ENCODE data around the gene LYPD6. TPM values are rescaled to one million over a fixed set of nuclear protein-coding genes. Genes with fewer than 3 reads are reported as not detected.

LYPD6 gene
- total RNA-seq, 2 donors from 2014 or later = not detected

GRCh38 chr2:149463328-149464002 lies 133.1 kb downstream of the LYPD6 start:
- no peak overlapping the region for H3K27ac Mint-ChIP-seq
- H3K9me3 Mint-ChIP-seq = peaks cover 14% of the 10 kb centered on the region in 2 donors
- DNase-seq (ENCODE audit: low spot score in 2 of 2) = no peak
- ATAC-seq = peak in 1 of 2 donors; percentile 87
- peaks cover 5 to 14% of the 10 kb centered on the region in 2 donors for H3K36me3 Mint-ChIP-seq

GRCh38 chr2:149464396-149464795 lies 134.0 kb downstream of the LYPD6 start:
- ATAC-seq (no peak), DNase-seq (ENCODE audit: low spot score in 2 of 2) (no peak)
- Mint-ChIP-seq H3K27ac (no peak overlapping the region), H3K9me3 (peaks cover 7 to 8% of the 10 kb centered on the region in 2 donors), H3K36me3 (peaks cover 5 to 7% of the 10 kb centered on the region in 2 donors)

DNA sequence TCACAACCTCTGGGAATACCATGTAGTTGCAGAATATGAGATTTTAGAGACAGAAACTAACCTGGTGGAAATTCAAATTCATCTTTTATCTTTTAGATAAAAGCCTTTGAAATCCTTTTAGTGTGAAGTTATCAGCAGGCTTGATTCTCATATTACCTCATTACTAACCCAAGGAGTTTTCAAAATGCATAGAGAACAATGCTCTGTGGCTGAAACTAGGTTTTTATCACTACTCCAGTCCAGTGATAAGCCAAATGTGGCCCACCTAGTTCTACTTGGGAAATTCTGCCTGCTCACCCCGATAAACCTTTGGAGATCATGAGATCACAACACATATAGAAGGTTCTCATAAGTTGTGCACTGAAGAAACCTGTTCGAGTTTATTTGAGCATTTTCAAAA lies 135.5 kb downstream of the LYPD6 start:
- DNase-seq (ENCODE audit: low spot score in 2 of 2) = no peak
- no peak overlapping the region for H3K27ac Mint-ChIP-seq
- H3K36me3 Mint-ChIP-seq = peaks cover under 1 to 2% of the 10 kb centered on the region in 2 donors
- ATAC-seq = no peak
- H3K9me3 Mint-ChIP-seq = peaks cover under 1 to 1% of the 10 kb centered on the region in 2 donors

DNA sequence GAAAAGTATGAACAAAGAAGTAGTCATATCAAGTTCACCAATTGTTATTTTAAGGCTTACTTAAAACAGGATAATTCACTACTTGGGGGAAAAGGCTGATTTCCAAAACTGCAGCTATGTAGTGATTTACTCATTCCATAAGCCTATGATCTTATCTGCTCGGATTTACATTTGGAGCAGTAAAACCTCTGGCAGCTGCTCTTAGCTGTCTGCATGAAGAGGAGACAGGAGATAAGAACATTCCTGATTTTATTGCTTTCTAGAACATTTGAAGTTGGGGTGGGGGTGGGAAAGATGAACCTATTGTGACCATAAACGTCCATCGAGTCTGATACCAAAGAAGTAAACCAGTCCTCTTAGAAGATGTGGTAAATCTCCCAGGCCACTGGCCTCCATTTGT lies 136.2 kb downstream of the LYPD6 start:
- Mint-ChIP-seq H3K27ac (no peak overlapping the region), H3K36me3 (no peaks in the 10 kb centered on the region), H3K9me3 (no peaks in the 10 kb centered on the region)
- DNase-seq (ENCODE audit: low spot score in 2 of 2) (no peak), ATAC-seq (no peak)

- DNase-seq (ENCODE audit: low spot score in 2 of 2) = no peak
- no peak overlapping the region for H3K27ac Mint-ChIP-seq
- H3K36me3 Mint-ChIP-seq = no peaks in the 10 kb centered on the region
- H3K9me3 Mint-ChIP-seq = no peaks in the 10 kb centered on the region
- ATAC-seq = no peak
Measured at GRCh38 chr2:149467436-149467835, 137.0 kb downstream of the LYPD6 start.

DNA sequence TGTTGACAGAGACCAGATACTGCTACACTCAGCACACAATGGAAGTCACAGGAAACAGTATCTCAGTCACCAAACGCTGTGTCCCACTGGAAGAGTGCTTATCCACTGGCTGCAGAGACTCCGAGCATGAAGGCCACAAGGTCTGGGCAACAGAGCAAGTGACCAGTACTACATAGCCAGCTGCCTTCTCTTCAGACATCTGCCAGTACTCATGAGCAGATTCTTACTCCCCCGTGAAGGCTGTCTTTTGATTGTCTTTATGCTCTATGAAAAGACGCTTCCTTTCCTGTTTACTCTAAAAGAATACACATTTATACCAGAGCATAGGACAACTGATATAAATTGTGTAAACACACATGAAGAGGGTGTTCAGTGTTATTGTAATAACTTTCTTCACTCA lies 138.2 kb downstream of the LYPD6 start:
- no peak for ATAC-seq
- H3K9me3 Mint-ChIP-seq = no peaks in the 10 kb centered on the region
- H3K27ac Mint-ChIP-seq = no peak overlapping the region

GRCh38 chr2:149470046-149470445 lies 139.7 kb downstream of the LYPD6 start:
- no peak for ATAC-seq

More for the DNA sequence above, 138.2 kb downstream of the LYPD6 start:
- no peak for DNase-seq (ENCODE audit: low spot score in 2 of 2)
- H3K36me3 Mint-ChIP-seq = no peaks in the 10 kb centered on the region

GRCh38 chr2:149472413-149472812 lies 142.0 kb downstream of the LYPD6 start:
- Mint-ChIP-seq H3K27ac (no peak overlapping the region), H3K36me3 (no peaks in the 10 kb centered on the region), H3K9me3 (no peaks in the 10 kb centered on the region)
- ATAC-seq (no peak), DNase-seq (ENCODE audit: low spot score in 2 of 2) (no peak)

More at GRCh38 chr2:149470046-149470445, 139.7 kb downstream of the LYPD6 start:
- Mint-ChIP-seq H3K27ac (no peak overlapping the region), H3K36me3 (no peaks in the 10 kb centered on the region), H3K9me3 (no peaks in the 10 kb centered on the region)
- DNase-seq (ENCODE audit: low spot score in 2 of 2) = no peak

DNA sequence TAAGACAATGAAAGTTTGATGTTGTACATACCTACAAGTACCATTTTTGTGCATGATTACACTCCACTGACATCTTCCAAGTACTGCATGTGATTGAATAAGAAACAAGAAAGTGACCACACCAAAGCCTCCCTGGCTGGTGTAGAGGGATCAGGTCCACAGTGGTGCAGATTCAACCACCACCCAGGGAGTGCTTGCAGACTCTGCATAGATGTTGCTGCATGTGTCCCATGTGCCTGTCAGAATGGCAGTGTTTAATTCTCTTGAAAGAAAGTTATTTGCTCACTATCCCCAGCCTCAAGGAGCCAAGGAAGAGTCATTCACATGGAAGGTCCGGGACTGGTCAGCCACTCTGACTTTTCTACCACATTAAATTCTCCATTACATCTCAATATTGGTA lies 142.7 kb downstream of the LYPD6 start:
- DNase-seq (ENCODE audit: low spot score in 2 of 2) (no peak), ATAC-seq (no peak)
- no peaks in the 10 kb centered on the region for H3K9me3 Mint-ChIP-seq

GRCh38 chr2:149473521-149473920 lies 143.1 kb downstream of the LYPD6 start:
- no peaks in the 10 kb centered on the region for H3K36me3 Mint-ChIP-seq
- H3K9me3 Mint-ChIP-seq = no peaks in the 10 kb centered on the region
- no peak for ATAC-seq

More for the DNA sequence above, 142.7 kb downstream of the LYPD6 start:
- Mint-ChIP-seq H3K36me3 (no peaks in the 10 kb centered on the region), H3K27ac (no peak overlapping the region)

DNA sequence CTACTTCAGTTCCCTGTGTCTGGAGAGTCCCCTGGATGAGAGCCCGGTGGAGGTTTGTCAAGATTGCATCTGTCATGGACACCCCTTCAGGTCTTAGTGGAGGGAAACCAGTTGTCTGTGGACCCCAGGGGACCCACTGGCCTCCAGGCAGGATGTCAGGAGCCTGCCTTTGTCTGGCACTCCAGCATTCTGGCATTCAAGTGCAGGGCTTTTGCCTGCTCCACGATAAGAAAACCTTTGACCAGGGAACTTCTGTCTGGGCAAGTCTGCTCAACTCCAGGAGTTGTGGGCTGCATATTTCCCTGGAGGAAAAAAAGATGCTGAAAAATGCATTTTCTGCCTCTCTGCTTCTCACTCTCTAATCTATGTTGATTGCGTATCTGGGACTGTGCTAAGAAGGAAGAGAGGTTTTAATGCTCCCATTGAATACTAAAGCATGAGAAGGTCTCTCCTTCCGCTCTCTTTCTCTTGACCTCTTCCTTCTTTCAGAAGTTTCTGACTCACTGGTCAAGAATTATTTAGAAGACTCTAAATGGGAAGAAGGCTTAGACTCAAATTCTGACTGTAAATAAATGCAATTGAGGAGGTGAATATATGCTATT lies 152.7 kb downstream of the LYPD6 start:
- Mint-ChIP-seq H3K9me3 (no peaks in the 10 kb centered on the region), H3K36me3 (no peaks in the 10 kb centered on the region), H3K27ac (no peak overlapping the region)
- ATAC-seq (no peak), DNase-seq (ENCODE audit: low spot score in 2 of 2) (no peak)

More at GRCh38 chr2:149473521-149473920, 143.1 kb downstream of the LYPD6 start:
- DNase-seq (ENCODE audit: low spot score in 2 of 2) = no peak
- no peak overlapping the region for H3K27ac Mint-ChIP-seq

DNA sequence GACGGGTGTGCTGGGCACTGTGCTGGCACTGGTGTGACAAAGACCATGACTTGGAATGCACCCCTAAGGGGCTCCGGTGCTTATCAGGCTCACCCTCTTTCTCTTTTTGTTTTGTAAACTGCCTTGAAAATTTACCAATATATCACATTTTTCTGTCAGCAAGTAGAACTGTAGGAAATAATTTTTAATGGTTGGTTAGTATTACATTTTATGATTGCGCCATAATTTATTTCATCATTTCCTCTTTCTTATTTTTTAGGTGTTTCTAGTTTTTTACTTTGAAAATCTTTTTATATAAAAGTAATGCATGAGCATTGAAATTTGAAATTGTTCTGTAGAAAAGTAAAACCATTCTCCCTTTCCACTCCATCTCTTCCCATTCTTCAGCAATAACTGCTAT lies 156.3 kb downstream of the LYPD6 start:
- H3K36me3 Mint-ChIP-seq = no peaks in the 10 kb centered on the region
- no peak for DNase-seq (ENCODE audit: low spot score in 2 of 2)
- ATAC-seq = no peak
- no peak overlapping the region for H3K27ac Mint-ChIP-seq
- no peaks in the 10 kb centered on the region for H3K9me3 Mint-ChIP-seq

- DNase-seq (ENCODE audit: low spot score in 2 of 2) (no peak), ATAC-seq (no peak)
- Mint-ChIP-seq H3K27ac (no peak overlapping the region), H3K36me3 (no peaks in the 10 kb centered on the region), H3K9me3 (no peaks in the 10 kb centered on the region)
Measured at GRCh38 chr2:149487189-149487588, 156.8 kb downstream of the LYPD6 start.

- H3K36me3 Mint-ChIP-seq = no peaks in the 10 kb centered on the region
- DNase-seq (ENCODE audit: low spot score in 2 of 2) (no peak), ATAC-seq (no peak)
- no peaks in the 10 kb centered on the region for H3K9me3 Mint-ChIP-seq
- no peak overlapping the region for H3K27ac Mint-ChIP-seq
Measured at GRCh38 chr2:149488706-149489440, 158.5 kb downstream of the LYPD6 start.

DNA sequence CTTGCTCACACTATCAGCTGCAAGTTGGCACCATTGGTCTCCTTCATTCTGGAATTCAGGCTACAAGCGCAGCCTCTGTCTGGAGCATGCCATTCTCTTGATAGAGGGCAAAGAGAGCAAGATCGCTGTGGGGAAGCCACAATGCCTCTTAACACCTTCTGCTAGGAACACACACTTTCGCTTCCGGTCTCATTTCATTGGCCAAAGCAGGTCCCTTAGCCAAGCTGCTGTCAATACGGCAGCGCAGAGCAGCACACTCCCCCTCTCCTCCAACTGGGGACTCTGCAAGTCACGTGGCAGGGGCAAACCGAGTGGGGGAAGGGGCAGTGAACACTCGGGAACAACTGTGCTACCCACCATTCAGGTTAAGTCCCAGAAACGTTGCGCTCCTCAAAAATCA lies 159.1 kb downstream of the LYPD6 start:
- no peak for ATAC-seq
- no peaks in the 10 kb centered on the region for H3K36me3 Mint-ChIP-seq

GRCh38 chr2:149490296-149490695 lies 159.9 kb downstream of the LYPD6 start:
- no peak overlapping the region for H3K27ac Mint-ChIP-seq
- no peaks in the 10 kb centered on the region for H3K36me3 Mint-ChIP-seq
- ATAC-seq = no peak
- DNase-seq (ENCODE audit: low spot score in 2 of 2) = no peak
- peaks cover 0 to 3% of the 10 kb centered on the region in 2 donors for H3K9me3 Mint-ChIP-seq

More for the DNA sequence above, 159.1 kb downstream of the LYPD6 start:
- Mint-ChIP-seq H3K27ac (no peak overlapping the region), H3K9me3 (peaks cover 0 to 2% of the 10 kb centered on the region in 2 donors)
- no peak for DNase-seq (ENCODE audit: low spot score in 2 of 2)

DNA sequence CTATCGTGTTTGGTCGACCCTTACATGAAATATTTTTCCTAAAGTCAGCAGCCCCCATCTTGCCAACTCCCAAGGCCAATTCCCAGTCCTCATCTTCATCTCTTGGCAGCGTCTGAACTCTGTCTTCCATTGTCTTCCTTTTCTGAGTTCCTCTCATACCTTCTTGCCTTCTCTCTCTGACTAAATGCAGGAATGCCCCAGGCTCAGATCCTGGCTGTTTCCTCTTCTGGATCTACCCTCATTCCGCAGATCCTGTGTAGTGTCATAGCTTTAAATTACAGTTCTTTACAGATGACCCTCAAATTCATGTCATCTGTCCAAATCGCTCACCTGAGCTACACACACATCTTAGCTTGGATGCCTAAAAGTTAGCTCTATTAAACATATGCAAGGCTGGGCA lies 162.5 kb downstream of the LYPD6 start:
- Mint-ChIP-seq H3K9me3 (peaks cover 4 to 6% of the 10 kb centered on the region in 2 donors), H3K27ac (no peak overlapping the region), H3K36me3 (no peaks in the 10 kb centered on the region)
- DNase-seq (ENCODE audit: low spot score in 2 of 2) (no peak), ATAC-seq (no peak)

Data from activated naive CD4-positive, alpha-beta T cell treated with anti-CD3 and anti-CD28 coated beads, Interleukin-2, amount 50 U/mL, for 72 hours (primary cell).